Kidney epithelial cell (primary cell): Measurements from ENCODE around the gene SENP1. TPM values are rescaled to one million over a fixed set of nuclear protein-coding genes. Genes with fewer than 3 reads are reported as not detected.

Experiments
- DNase-seq: peaks from one replicate; pipeline ENCODE4 v3.0.0-alpha.2; 2010; ENCODE audit warnings: low read depth
- H3K27me3 ChIP-seq: 2 replicates; pipeline ENCODE4 v1.6.0; 2011; ENCODE audit warnings: low read length; ENCODE audit not compliant: control insufficient read depth, insufficient read depth
- H3K36me3 ChIP-seq: 2 replicates; pipeline ENCODE4 v1.5.1; 2011; ENCODE audit warnings: low read length; ENCODE audit not compliant: control insufficient read depth, insufficient read depth
- H3K4me3 ChIP-seq: 2 replicates; pipeline ENCODE4 v1.5.1; 2011; ENCODE audit warnings: low read depth, mild to moderate bottlenecking, control low read depth, low read length
- CTCF ChIP-seq: IDR thresholded peaks from 2 replicates; pipeline ENCODE4 v1.5.1; 2011; ENCODE audit warnings: mild to moderate bottlenecking, moderate library complexity, low read length, control low read depth, inconsistent platforms; ENCODE audit not compliant: insufficient read depth, poor library complexity, severe bottlenecking
- total RNA-seq: library from RNA; depleted of rRNA; stranded (reverse); fragments of >200 nt; gene quantifications from 2 replicates; pipeline ENCODE4 v1.2.3, GENCODE V29; 2015

The SENP1 gene
- 13.2 and 20.9 TPM in 2 replicates for total RNA-seq

GRCh38 chr12:48105867-48106680, at the start of gene SENP1:
Gene SENP1, minus strand, starts transcription at chr12:48106079. Its CDS starts 4,607 bp downstream, at chr12:48101472.
- peak; percentile 7 for TF ChIP-seq CTCF
- H3K27me3 ChIP-seq, result no peaks in the 10 kb centered on the region
- H3K36me3 ChIP-seq, result no peaks in the 10 kb centered on the region
- peak within 1 kb of the TSS; percentile 92 for H3K4me3 ChIP-seq
- peak; percentile 25 for DNase-seq

- no peak for DNase-seq
- Histone ChIP-seq H3K4me3 (no peak overlapping the region), H3K36me3 (no peaks in the 10 kb centered on the region), H3K27me3 (no peaks in the 10 kb centered on the region)
- TF ChIP-seq CTCF, result no peak
These were observed 45.4 kb upstream of the SENP1 start for GRCh38 chr12:48151103-48151771.

DNA sequence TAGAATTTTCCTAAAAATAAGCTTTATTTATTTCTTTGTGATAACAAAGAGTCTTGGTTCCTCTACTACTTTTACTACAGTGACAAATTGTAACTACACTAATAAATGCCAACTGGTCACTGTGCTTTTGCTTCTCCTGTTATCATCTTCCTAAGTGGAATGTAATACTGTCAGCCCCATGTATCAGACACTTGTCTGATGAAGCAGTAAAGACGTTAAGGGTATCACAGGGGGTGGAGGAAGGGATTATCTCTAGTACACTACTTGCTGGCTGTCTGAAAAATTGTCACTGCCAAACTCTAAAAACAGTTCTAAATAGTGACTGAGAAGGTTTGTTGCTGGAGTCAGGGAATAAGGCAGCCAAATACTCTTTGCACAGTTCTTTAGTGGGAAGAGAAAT, 40.1 kb upstream of the SENP1 start:
- TF ChIP-seq CTCF, result no peak
- no peaks in the 10 kb centered on the region for H3K36me3 ChIP-seq
- H3K4me3 ChIP-seq, result no peak overlapping the region
- no peaks in the 10 kb centered on the region for H3K27me3 ChIP-seq
- DNase-seq, result no peak

GRCh38 chr12:48143898-48144297, 38.0 kb upstream of the SENP1 start:
- H3K36me3 ChIP-seq, result no peaks in the 10 kb centered on the region
- no peaks in the 10 kb centered on the region for H3K27me3 ChIP-seq
- H3K4me3 ChIP-seq, result no peak overlapping the region
- no peak for DNase-seq
- no peak for TF ChIP-seq CTCF

- Histone ChIP-seq H3K36me3 (no peaks in the 10 kb centered on the region), H3K4me3 (no peak overlapping the region), H3K27me3 (no peaks in the 10 kb centered on the region)
- TF ChIP-seq CTCF, result no peak
- DNase-seq, result no peak
These were observed 37.2 kb upstream of the SENP1 start for GRCh38 chr12:48142818-48143674.
